Activated CD4-positive, alpha-beta T cell treated with anti-CD3 and anti-CD28 coated beads, Interleukin-2, Interleukin-6, amounts not matched to agents 100 ng/mL and 50 ng/mL, durations not matched to agents 16 hours and 8 hours (primary cell): ENCODE data around the gene TMEM41B.
"Not testable (repeated sequence)": the region's sequence is repeated elsewhere in the genome, so short reads cannot be mapped to it uniquely, and the experiment has no call there.

ENCODE experiments used
- DNase-seq: peaks from one replicate; pipeline ENCODE4 v3.0.0-alpha.2; 2020

Gene TMEM41B

DNA sequence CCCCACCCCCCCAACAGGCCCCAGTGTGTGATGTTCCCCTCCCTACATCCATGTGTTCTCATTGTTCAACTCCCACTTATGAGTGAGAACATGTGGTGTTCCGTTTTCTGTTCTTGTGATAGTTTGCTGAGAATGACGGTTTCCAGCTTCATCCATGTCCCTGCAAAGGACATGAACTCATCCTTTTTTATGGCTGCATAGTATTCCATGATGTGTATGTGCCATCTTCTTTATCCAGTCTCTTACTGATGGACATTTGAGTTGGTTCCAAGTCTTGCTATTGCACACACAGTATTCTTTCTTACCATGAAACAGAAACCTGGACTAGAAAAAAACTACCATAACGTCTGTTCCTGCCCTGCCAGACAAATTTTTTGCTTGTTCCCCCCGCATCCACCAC, 56.1 kb downstream of the TMEM41B start:
- not testable (repeated sequence) for DNase-seq

DNA sequence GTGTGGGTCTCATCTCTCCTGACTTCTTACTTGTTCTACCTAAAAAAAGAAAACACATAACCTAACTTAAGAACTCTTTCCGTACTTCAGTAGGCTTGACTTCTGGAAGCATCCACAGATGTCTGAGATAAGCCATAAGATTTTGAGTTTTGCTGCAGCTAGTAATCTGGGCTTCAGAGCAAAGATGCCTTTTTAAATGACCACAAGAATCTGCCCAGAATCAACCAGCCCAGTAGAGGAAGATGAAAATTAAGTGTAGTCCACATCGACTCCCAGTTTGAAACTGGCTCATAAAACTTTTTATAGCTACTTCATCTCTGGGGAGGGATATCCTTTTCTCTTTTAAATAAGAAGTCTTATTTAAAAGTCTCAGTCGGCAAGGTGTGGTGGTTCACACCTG, 60.0 kb downstream of the TMEM41B start:
- no peak for DNase-seq

GRCh38 chr11:9253086-9253485, 61.3 kb downstream of the TMEM41B start:
- DNase-seq: no peak

GRCh38 chr11:9251311-9251710, 63.1 kb downstream of the TMEM41B start:
- DNase-seq: peak; percentile 45

- DNase-seq: peak; percentile 72
Measured at GRCh38 chr11:9250139-9250582, 64.2 kb downstream of the TMEM41B start.

GRCh38 chr11:9249252-9249651, 65.1 kb downstream of the TMEM41B start:
- no peak for DNase-seq

DNA sequence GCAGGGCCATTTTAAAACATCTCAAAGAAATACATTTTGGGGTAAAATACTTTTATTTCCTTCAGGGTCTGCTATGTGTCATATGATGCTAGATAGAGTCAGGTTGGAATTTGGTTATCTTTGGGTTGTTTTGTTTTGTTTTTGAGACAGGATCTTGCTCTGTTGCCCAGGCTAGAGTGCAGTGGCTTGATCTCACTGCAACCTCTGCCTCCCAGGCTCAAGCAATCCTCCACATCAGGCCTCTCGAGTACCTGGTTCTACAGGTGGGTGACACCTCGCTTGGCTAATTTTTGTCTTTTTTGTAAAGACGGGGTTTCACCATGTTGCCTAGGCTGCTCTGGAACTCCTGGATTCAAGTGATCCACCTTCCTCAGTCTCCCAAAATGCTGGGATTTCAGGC, 66.5 kb downstream of the TMEM41B start:
- no peak for DNase-seq

DNA sequence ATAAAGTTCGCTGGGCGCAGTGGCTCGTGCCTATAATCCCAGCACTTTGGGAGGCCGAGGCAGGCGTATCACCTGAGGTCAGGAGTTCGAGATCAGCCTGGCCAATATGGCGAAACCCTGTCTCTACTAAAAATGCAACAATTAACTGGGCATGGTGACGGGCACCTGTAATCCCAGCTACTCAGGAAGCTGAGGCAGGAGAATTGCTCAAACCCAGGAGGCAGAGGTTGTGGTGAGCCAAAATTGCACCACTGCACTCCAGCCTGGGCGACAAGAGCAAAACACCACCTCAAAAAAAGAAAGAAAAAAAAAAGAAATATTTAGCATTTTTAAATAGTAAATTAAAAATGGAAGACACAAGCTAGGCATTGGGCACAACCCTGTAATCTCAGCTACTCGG, 78.2 kb downstream of the TMEM41B start:
- DNase-seq: not testable (repeated sequence)

DNA sequence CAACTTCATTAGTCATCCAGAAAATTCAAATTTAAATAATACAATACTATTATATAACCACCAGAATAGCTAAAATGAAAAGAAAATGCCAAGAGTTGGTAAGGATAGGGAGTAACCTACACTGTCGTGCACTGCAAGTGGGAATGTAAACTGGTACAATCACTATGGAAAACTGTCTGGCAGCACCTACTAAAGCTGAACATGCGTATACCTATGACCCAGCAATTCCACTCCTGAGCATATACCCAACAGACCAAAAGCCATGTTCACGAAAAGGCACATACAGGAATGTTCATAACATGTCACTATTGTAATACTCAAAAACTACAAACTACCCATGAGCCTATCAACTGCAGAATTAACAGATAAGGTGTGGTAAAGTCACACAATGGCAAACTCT, 81.9 kb downstream of the TMEM41B start:
- no peak for DNase-seq

- DNase-seq: no peak
Measured at GRCh38 chr11:9231848-9232177, 82.6 kb downstream of the TMEM41B start.
